RPMI7951 (cell line): Measurements from ENCODE around the gene ETV2. TPM values are rescaled to one million over a fixed set of nuclear protein-coding genes. Genes with fewer than 3 reads are reported as not detected.
A peak's percentile ranks its signal among the peaks of the same experiment; 100 is the strongest.
"Not testable (repeated sequence)": the region's sequence is repeated elsewhere in the genome, so short reads cannot be mapped to it uniquely, and the experiment has no call there.

Experiments
- DNase-seq: peaks from one replicate; pipeline ENCODE4 v3.0.0-alpha.2; 2012; ENCODE audit warnings: low read depth
- total RNA-seq: library from RNA; depleted of rRNA; stranded (reverse); fragments of >200 nt; shearing (Covaris generic); gene quantifications from 2 replicates; pipeline ENCODE4 v1.2.3, GENCODE V29; 2014; rRNA removed

The ETV2 gene
- total RNA-seq, 1 experiment from 2014 or later, result 1.1 TPM

DNA sequence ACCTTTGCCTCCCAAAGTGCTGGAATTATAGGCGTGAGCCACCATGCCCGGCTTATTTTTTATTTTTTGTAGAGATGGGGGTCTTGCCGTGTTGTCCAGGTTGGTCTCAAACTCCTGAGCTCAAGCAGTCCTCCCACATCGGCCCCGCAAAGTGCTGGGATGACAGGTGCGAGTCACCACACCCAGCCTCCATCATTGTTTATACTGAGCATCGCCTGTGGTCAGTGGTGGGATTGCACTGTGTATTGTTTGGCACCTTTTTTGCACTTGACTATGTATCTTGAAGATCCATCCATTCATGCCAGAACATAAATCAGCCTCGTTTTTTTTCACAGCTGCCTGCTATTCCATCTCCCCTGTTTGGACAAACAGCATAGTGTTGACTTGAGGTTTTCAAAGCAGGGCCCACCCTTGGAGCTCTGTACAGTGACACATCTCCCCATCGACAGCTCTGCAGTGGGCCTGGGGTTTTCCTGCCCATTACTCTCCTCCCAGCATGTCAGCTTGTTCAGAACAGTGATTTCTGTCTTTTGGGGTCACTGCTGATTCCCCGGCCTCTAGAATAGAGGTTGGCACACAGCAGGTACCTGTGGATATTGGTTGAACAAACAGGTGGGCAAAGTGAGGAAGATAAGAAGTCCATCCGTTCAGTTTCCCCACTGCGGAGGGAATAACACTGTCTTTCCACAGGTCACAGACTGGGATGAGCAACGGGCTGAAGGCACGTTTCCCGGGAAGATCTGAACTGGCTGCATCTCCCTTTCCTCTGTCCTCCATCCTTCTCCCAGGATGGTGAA, 16.6 kb downstream of the ETV2 start:
- DNase-seq, result no peak

DNA sequence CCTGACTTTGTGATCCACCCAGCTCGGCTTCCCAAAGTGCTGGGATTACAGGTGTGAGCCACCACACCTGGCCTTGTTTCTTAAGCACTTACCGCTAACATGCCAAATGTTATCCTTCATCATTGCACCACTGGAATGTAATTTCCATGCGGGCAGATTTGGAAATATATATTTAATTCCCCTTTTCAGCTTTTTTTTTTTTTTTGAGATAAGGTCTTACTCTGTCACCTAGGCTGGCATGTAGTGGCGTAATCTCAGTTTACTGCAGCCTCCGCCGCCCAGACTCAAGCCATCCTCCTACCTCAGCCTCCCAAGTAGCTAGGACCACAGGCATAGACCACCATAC, 20.4 kb downstream of the ETV2 start:
- no peak for DNase-seq

DNA sequence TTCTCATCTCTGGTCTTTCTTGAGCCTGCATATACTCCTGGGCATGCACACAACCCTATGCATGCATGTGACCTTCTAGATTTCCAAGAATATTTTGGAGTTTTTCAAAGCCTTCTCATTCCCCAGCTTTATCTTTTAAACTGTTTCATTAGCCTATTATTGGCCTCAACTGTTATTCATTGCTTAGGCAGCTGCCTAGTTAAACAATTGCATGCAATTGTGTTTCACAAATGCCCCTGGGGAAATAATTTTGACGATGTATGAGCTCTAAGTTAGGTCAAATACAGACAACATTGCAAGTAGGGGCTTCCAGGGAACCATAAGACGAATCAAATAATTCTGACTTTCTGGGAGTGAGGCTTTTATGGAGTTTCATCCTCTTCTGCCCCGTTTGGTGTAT, 22.4 kb downstream of the ETV2 start:
- DNase-seq, result no peak

GRCh38 chr19:35665157-35665556, 23.6 kb downstream of the ETV2 start:
- no peak for DNase-seq

DNA sequence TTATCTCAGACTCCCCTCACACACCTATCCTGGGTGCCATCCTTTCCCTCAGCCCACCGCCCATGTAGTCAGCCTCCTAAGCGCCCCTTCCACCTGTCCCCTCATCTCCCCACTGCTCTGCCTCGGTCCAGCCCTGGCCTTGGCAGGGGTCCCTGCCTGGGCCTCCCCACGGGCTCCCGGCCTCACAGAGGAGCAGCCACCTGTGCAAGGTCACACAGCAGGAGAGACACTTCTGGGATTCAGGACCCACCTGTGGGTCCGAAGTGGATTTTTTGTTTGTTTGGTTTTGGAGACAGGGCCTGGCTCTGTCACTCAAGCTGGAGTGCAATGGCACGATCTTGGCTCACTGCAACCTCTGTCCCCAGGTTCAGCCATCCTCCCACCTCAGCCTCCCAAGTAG, 24.1 kb downstream of the ETV2 start:
- DNase-seq, result no peak

GRCh38 chr19:35666251-35666913, 24.8 kb downstream of the ETV2 start, which contains the start of gene UPK1A:
Gene UPK1A (plus strand): TSS chr19:35666517. CDS start chr19:35666813, 296 bp downstream.
- no peak for DNase-seq

- DNase-seq, result no peak
Measured at GRCh38 chr19:35669566-35669965, 28.0 kb downstream of the ETV2 start.

DNA sequence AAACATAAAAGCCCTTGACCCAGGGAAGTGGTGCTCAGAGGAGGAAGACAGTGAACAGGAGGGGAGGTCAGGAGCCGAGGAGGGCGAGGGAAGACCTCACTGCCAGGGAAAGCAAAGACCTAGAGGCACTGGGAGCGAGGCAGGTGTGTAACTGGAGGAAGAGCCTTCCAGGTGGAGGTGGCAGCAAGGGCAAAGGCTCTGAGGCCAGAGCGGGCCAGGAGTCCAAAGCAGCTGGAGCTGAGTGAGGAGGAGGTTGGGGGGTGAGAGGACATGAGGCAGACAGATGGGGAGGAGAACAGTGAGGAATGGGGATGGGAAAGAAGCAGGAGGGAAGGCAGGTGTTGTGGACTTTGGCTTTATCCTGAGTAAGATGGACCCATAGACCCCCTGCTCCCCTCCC, 28.4 kb downstream of the ETV2 start:
- DNase-seq, result no peak

- no peak for DNase-seq
Measured at GRCh38 chr19:35670686-35671085, 29.1 kb downstream of the ETV2 start.

DNA sequence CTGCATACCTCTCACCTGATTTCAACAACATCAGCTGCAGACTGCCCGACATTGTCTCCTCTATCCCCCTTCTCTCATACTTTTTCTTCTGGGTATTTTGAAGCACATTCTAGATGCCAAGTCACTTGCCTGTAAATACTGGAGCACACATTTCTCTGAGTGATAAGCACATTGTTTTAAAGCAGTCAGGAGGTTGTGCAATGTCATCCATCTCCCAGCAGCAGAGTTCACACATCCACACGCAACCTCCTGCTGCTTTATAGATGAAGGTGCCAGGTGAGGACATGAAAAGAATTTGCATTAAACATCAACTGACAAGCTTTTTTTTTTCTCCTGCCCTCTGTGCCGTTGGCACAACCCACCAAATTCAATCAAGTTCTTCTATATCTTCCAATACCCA, 30.3 kb downstream of the ETV2 start:
- DNase-seq, result no peak

GRCh38 chr19:35673121-35673804, 31.7 kb downstream of the ETV2 start:
- DNase-seq, result peak; percentile 94

DNA sequence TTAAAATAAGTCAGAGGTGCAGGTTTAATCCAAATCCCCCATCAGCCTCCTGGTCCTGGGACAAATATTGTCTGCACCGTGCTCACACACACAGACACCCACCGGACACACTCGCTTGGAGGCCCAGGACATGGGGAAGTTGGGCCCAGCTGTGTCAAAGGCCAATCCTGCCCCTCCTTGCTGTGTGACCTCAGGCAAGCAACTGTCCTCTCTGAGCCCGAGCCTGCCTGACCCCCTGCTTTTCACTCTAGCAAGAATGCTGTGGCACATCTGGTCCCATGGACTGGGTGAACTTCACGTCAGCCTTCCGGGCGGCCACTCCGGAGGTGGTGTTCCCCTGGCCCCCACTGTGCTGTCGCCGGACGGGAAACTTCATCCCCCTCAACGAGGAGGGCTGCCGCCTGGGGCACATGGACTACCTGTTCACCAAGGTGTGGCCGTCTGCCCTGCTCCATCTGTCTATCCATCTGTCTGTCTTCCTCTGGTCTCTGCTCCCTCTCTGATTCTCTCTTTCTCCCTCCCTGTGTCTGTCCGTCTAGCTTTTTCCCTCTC, 34.1 kb downstream of the ETV2 start:
- no peak for DNase-seq

DNA sequence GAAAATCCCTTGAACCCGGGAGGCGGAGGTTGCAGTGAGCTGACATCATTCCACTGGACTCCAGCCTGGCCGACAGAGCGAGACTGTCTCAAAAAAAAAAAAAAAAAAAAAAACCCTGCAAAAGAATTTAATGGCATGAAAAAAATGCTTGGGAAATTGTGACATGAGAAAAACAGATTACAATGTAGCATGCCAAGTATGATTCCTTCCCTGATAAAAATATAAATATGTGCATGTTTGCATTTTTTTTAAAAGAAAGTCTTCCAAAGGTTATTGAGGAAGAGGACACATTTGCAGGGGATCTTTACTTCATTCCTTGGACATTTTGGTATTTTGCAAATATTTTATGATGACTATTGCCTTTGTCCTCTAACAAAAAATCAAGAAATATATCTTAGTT, 48.3 kb downstream of the ETV2 start:
- no peak for DNase-seq

DNA sequence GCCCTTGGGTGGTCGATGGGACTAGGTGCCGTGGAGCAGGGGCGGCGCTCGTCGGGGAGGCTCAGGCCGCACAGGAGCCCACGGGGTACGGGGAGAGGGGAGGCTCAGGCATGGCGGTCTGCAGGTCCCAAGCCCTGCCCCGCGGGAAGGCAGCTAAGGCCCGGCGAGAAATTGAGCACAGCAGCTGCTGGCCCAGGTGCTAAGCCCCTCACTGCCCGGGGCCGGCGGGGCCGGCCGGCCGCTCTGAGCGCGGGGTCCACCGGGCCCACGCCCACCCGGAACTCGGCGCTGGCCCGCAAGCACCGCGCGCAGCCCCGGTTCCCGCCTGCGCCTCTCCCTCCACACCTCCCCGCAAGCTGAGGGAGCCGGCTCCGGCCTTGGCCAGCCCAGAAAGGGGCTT, 49.6 kb downstream of the ETV2 start:
- DNase-seq, result not testable (repeated sequence)

DNA sequence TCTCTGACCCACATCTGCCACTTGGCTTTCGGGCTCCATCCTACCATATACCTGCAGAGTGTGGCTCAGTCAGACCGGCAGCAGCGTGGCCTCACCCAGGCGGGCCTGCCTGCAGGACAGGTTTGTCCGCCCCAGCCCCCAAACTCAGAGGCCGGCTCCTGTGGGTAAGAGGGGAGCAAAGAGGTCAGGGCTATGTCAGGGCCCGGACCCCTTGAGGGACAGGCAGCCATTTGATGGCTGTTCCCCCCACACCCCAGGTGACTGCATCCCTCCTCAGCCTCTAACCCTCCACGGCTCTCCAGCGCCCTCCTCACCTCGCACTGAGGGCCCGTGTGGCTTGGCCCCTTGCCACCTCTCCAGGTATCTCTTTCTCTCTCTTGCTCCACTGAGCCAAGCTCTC, 50.5 kb downstream of the ETV2 start:
- DNase-seq, result no peak

DNA sequence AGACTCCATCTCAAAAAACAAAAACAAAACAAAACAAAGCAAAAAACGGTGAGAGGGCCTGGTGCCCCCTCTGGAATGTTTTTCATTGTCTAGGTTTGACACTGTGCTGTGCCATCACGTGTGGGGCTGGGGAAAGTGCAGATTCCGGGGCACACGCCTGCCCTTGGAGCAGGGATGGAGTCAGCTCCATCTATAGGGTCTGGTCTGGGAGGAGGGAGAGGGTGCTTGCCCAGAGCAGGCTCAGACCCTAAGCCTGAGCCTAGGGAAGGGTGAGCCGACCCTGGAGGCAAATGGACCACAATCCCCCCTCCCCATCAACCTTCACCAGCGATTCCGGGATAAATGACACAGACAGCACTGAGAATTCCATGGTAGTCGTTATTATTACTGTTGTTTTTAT, 51.9 kb downstream of the ETV2 start:
- DNase-seq, result no peak

- DNase-seq, result peak; percentile 86
Measured at GRCh38 chr19:35693835-35694599, 52.5 kb downstream of the ETV2 start.

Other genes with a start within 250 kb of the ETV2 start
- not detected in 2 replicates for gene FFAR2, start 193.5 kb upstream of the ETV2 start, total RNA-seq
- gene KRTDAP, start 151.3 kb upstream of the ETV2 start, total RNA-seq, result not detected in 2 replicates
- gene DMKN, start 128.1 kb upstream of the ETV2 start, total RNA-seq, result 2.9 TPM in 1 of 2 replicates, not detected in the other
- not detected in 2 replicates for gene SBSN, start 113.4 kb upstream of the ETV2 start, total RNA-seq
- 0.20 TPM in 1 of 2 replicates, not detected in the other for gene GAPDHS, start 108.3 kb upstream of the ETV2 start, total RNA-seq
- gene TMEM147, start 96.1 kb upstream of the ETV2 start, total RNA-seq, result 133 and 153 TPM in 2 replicates
- gene ATP4A, start 78.1 kb upstream of the ETV2 start, total RNA-seq, result 0.12 TPM in 1 of 2 replicates, not detected in the other
- not detected in 2 replicates for gene PMIS2, start 55.6 kb upstream of the ETV2 start, total RNA-seq
- gene HAUS5, start 29.0 kb upstream of the ETV2 start, total RNA-seq, result 9.7 and 9.8 TPM in 2 replicates
- gene RBM42, start 12.7 kb upstream of the ETV2 start, total RNA-seq, result 90.8 and 103 TPM in 2 replicates
- 619 and 745 TPM in 2 replicates for gene COX6B1, start 6.6 kb downstream of the ETV2 start, total RNA-seq
- 0.29 TPM in 1 of 2 replicates, not detected in the other for gene UPK1A, start 24.8 kb downstream of the ETV2 start, total RNA-seq
- not detected in 2 replicates for gene ZBTB32, start 62.8 kb downstream of the ETV2 start, total RNA-seq
- gene KMT2B, start 76.3 kb downstream of the ETV2 start, total RNA-seq, result 6.8 and 7.4 TPM in 2 replicates
- gene IGFLR1, start 100.7 kb downstream of the ETV2 start, total RNA-seq, result 4.2 and 6.8 TPM in 2 replicates
- 9.4 and 20.5 TPM in 2 replicates for gene U2AF1L4, start 103.7 kb downstream of the ETV2 start, total RNA-seq
- 130 and 159 TPM in 2 replicates for gene PSENEN, start 103.9 kb downstream of the ETV2 start, total RNA-seq
- 22.0 and 22.3 TPM in 2 replicates for gene LIN37, start 106.8 kb downstream of the ETV2 start, total RNA-seq
- gene HSPB6, start 115.3 kb downstream of the ETV2 start, total RNA-seq, result 0.10 TPM in 1 of 2 replicates, not detected in the other
- gene PROSER3, start 116.4 kb downstream of the ETV2 start, total RNA-seq, result 8.4 and 10.7 TPM in 2 replicates
- 2.3 and 5.0 TPM in 2 replicates for gene ARHGAP33, start 133.8 kb downstream of the ETV2 start, total RNA-seq
- not detected in 2 replicates for gene PRODH2, start 171.1 kb downstream of the ETV2 start, total RNA-seq
- gene NPHS1, start 210.8 kb downstream of the ETV2 start, total RNA-seq, result not detected in 2 replicates
- gene KIRREL2, start 215.2 kb downstream of the ETV2 start, total RNA-seq, result 0.10 TPM in 1 of 2 replicates, not detected in the other
- 15.3 and 18.9 TPM in 2 replicates for gene APLP1, start 226.8 kb downstream of the ETV2 start, total RNA-seq